DMS 273 (cell line): ENCODE measurements around the gene TMEM151A.

Experiments
- DNase-seq: peaks from one replicate; lab custom pipeline; 2025; ENCODE audit not compliant: unreplicated experiment; lab: John Stamatoyannopoulos, UW

Gene TMEM151A

DNA sequence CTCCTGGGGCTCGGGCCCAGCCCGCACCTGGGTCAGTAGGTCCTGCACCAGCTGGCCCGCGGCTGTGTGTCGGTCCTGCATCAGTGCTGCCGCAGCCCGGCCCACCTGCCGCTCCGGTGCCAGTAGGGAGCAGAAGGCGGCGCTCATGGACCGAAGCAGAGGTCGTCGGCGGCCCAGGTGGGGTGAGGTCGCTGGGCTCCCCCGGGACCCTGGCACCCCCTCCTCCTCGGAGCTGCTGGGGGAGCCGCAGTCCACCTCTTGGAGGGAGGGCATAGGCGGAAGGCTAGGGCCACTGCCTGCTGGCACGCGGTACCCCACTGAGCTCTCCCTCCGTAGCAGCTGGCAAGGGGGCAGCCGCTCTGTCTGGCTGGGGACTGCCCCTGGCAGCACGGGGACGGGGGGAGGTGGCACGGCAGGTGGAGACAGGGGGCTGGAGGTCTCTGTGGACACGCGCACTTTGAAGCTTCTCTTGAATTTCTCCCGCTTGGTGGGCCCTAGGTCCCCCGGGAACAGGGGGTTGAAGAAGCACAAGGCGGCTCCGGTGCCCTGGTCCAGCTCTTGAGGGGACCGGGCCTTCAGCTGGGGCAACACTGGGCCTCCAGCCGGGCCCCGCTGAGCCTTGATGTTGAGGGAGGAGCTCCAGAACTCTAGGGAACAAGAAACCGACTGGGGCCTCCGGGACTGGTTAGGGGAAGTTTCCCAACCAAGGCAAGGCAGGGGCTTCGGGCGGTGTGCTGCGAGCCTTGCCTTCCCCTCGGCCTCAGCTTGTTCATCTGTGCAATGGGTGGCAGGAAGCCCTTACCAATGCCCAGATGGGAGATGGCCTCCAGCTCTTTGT, 43.1 kb downstream of the TMEM151A start:
- DNase-seq = peak; percentile 78

DNA sequence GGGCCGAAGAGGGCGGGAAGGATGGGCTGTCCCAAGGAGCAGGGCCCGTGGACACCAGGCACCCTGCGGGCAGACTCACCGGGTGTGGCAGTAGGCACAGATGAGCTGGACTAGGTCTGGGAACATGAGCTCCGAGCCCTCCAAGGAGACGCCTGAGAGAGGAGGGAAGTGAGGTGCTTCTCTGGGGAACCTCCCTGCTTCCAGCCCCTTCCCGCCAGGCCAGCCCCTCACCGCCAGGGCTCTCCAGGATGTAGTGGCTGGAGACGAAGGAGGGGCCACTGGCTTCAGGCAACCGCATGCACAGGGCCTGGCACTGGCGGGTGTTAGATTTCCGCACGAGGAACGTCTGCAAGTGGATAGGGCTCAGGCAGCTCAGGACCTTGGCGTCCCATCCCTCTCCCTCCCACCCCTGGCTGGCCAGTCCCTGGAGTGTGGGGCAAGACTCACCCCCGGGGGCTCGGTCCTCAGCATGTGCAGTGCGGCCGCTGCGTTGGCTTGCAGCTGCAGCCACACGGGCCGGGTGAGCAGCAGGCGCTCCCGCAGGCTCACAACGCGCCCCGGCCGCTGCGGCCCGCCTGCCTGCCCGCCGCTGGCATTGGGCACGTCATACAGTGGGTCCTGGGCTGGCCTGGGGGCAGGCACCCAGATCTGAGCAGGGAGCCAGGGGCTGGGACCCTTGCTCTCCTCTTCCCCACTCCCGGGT, 44.0 kb downstream of the TMEM151A start:
- peak; percentile 78 for DNase-seq

DNA sequence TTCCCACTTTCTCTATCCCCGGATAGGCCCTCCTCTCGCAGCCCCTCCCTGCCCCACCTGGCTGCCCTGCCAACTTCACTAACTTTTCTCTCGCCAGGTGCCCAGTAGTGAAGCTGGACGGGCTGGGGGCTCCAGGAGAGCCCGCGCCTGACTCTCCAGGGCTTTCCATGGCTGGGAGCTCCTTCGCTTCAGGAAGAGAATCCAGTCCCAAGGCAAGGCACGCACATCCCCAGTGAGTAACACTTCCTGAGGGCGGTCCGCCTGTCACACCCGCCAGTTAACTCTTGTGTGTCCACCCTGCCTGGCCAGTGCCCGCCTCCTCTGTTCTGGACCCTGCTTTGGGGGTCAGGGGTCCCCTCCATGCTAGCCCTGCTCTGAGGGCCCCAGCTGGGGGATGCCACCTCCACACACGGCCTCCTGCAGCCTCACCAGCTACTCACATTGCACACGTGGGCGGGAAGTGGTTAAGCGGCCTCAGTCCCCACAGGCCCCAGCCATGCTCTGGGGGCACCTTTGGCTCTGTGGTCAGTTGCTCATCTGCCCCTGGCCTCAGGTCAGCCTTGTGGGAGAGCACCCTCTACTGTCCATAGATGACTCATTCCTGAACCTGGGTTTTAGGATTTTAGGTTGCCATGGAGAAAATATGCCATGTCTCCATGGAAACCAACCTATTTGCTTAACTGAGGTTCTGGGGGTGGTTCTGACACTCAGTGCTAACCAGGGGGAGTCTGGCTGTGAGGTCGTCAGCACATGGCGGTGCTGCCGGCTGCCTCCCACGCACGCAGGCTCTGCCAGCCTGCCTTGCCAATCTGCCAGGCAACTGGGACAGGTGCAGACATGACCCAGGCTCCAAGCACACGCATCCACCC, 44.8 kb downstream of the TMEM151A start, which contains the start of gene RIN1:
Gene RIN1 (minus strand): TSS at position 201 of the 869 bp plus-strand sequence. CDS start 32 bp downstream, at position 169.
- peak; percentile 97 for DNase-seq

DNA sequence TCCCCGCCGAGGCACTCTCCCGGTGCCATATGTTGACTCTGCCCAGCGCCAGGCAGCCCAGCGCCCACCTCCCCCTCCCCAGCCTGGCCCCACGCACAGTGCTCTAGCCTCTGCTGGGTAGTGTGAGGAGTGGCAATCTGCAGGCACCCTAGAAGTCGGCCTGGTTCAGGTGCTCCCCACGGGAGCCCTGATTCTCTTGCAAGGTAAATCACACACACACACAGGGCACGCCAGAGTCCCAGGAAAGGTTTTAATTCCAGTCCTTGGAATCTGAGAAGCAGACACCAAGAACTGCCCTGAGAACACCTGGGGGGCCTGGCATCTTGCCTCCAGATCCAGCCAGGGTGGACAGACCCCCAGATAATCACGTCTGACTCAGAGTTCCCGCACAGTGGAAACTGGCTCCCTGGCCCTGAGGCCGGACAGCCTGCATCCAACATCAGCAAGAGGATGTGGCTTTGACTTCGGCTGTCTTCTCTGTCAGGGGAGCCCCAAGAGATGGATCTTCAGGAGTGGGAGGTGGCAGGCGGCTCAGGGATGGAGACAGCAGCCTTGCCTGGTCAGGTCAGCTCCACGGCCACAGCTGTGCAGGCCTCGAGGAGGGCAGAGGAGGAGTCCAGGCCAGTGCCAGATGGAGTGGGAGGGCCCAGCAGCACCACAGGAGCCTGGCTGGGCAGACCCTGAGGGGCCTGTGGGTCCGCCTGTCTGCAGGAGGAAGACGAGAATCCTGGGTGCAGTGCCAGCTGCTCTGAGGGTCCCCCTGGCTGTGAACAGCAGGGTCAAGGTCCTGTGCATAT, 45.6 kb downstream of the TMEM151A start:
- DNase-seq = peak; percentile 86

DNA sequence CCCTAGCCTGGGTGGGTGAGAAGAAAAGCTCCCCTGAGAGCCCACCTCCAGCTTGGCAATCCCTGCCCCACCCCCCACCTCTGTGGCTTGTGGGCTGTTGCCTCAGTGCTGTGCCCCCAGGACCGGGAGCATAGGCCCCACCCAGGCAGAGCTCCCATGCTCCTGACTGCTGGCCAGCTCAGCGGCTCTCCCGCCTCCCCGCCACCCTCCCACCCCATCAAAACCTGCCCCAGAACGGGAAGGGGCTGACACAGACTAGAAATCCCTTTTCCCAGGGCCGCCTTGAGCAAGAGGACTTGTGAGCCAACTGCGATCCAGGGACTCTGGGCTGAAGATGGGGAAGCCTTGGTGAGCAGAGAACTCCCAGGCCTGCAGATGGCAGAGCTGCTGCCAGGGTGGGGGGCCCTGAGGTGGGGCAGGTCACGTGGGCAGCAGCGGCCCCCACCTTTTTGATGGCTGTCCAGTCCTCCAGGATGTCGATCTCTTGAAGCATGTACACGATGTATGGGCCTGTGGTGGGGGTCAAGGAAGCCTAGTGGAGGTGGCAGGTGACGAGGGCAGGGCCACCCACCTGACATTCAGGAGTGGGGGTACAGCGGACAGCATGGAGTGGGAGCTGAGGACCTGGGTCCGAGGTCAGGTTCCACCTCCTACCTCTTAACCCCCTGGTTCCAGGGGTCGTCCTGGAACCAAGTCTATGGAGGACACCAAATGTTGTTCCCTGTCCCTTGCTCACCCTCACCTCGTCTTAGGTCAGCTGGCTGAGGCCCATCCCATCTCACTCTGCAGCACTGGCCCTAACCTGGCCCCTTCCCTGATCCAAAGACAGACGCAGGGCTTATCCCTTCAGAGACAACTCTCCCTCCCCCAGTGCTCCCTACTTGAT, 46.8 kb downstream of the TMEM151A start:
- DNase-seq = no peak

DNA sequence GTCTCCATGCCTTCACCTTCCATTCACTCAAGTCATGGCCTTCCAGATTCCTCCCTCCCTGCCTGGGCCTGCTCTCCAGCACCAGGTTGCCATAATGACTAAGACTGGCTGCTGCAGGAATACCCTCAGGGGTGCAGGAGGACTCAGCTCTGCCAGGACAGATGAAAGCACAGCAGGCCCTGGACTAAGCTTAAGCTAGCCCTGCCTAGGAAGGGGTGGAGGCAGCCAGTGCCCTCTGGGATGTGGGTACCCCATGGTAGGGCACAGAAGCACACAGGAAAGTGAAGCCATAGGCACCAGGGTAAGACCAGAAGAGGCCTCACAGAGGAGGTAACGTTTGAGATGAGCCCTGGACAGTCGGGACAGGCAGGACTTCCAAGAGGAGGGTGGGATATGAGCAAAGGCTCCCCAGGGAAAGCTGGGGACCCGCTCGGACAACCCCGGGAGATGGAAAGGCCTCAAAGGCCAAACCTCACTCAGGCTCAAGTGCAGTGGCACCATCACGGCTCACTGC, 47.5 kb downstream of the TMEM151A start:
- peak; percentile 46 for DNase-seq

DNA sequence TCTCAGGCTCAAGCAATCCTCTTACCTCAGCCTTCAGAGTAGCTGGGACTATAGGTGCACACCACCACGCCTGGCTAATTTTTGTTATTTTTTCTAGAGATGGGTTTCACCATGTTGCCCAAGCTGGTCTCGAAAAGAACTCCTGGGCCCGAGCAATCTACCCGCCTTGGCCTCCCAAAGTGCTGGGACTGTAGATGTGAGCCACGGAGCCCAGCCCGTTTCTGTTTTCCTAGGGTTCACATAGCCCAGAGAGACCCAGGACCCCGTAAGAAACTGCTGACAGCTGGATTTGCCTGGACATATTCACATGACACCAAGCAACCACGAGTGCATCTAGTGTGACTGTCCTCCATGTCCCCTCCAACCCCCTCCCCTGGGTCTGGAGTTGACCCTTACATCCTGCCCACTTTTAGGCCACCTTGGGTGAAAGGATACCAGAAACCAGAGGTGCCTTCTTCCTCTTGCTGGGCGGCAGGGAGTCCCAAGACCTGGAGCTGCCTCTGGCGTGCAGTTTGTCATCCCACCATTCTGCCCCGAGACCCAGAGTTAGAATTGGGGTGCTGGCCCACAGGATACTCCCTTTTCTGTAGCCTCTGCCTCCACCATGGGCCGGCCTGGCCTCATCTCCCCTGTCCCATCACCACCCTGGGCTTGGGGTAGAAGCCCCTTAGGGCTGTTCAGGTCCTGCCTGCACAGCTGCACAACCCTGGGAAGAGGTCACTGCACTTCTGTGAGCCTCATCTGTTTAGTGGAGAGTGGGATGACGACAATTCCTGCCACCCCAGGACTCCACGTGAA, 48.2 kb downstream of the TMEM151A start:
- no peak for DNase-seq

DNA sequence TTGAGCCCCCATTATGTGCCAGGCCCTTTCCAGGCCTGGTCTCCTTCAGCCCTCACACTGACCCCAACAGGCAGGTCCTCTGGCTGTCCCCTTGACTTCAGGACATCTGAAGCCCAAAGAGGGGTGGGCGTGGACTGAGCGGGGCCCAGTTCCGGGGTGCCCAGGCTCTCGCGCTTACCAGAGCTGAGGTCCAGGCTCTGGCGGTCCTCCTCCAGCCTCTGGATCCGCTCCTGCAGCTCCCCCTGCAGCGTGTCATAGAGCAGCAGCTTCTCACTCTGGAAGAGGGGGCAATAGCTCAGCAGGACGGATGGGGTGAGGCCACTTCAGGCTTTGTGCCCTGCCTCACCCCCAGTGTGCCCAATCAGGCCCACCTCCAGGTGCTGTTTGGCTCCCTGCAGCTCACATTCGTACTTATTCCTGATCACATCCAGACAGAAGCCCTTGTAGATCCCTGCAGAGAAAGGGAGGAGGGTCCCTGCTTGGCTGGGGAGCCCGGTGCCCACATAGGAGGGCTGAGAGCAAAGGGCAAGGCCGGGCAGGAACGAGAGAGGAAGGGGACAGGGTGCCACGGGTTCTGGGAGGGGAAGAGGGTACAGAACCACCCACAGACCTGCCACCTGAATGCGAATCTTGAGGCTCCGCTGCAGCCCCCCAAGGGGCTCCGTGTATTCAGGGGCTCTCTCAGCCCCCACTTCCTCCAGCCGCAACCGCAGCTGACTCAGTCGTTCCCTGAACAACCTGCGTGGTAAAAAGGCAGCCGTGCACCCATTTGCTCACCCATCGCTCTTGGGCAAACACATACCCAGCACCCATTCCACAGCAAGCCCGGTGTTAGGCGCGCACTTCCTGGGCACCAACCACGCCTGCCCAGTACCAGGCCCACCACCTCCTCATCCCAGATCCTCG, 49.2 kb downstream of the TMEM151A start:
- no peak for DNase-seq

DNA sequence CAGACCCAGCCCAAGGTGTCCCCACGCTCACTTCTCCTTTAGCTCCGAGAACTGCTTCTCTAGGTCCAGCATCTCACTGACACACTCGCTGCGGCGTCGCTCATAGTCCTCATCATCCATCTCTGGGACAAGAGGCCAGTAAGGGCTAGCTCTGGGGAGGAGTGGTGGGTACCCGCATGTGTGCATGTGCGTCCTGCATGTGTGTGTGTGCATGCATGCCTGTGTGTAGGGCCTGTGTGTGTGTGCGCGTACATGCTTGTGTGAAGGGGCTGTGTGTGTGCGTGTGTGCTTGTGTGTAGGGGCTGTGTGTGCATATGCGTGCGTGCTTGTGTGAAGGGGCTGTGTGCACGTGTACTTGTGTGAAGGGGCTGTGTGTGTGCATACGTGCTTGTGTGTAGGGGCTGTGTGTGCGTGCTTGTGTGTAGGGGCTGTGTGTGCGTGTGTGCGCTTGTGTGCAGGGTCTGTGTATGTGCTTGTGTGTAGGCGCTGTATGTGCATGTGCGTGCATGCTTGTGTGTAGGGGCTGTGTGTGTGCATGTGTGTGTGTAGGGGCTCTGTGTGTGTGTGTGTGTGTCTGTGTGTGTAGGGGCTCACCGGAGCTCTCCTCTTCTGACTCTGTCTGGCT, 49.9 kb downstream of the TMEM151A start:
- no peak for DNase-seq

DNA sequence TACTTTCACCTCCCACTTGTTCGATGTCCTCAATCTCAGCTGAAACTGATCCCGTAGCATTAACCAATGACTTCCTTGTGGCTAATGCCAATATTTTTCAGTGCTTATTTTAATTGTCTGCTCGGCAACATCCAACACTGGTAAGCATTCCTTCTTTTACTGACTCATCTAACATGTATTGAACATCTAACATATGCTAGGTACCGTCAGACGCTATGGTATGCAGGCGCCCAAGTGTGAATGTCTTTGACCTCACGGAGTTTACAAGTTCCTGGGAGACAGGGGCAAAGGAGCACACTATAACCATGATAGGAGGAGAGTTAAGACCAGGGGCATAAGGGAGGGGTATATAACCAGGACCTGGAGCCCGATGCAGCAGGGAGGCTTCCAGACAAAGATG, 51.5 kb downstream of the TMEM151A start:
- DNase-seq = no peak

DNA sequence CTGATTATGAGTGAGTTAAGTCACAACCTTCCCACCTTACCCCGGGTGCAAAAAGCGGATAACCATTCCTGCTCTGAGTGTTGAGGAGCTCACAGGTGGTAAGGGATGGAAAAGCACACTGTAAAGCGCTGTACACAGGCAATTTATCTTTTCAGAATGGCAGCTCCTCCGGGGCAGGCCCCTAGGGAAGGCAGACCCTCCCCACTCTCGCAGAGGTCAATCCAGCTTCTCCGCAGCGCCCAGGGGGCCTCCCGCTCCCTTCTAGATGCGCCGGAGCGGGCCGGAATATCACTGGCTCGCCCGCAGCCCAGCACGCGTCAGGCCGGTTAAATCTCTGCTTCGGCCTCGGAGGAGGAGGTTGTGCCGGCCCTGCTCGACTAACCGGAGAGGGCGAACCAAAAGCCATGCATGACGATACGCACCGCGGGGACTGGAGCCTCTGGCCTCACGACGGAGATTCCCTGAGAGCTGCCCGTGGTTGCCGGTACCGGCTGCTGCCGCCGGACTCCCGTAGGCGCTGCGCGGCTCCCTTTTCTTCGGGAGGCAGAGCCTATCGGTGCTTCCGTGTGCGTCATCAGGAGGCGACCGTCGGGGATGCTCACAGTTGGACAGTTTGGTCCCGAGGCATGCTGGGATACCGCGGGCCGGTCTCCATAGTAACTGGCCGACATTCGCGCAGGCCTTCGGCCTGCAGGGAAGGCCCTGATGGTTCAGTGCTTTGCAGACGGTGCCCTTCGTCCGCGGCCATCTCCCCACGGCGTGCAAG, 53.0 kb downstream of the TMEM151A start, which contains the start of gene BRMS1:
Gene BRMS1 (minus strand): TSS at position 555 of the 766 bp plus-strand sequence. CDS start 2,870 bp downstream, outside the sequence.
- peak; percentile 97 for DNase-seq

DNA sequence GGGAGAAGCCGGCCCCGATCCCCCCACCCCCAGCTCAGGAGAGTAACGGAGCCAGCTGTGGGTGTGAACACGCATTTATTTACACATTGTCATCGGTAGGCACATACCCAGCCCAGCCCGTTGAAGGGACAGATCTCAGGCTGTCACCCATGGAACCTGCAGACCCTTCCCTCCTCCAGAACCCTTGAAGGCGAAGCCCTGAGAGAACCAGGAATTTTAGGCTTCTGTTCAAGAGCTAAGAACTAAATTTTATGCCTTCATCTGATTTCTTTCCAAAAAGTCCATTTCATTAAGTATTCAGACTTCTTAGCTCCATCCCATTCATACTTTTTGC, 53.6 kb downstream of the TMEM151A start:
- DNase-seq = no peak
